Lower lobe of right lung (tissue), 2 donors: ENCODE data around the gene KIF16B. TPM values are rescaled to one million over a fixed set of nuclear protein-coding genes. Genes with fewer than 3 reads are reported as not detected.

Experiments used
- ATAC-seq, 2 donors: fragments of 200-7000 bp; cut with Tn5 transposase; one replicate each; pipeline ENCODE4 v1.9.1; 2020 to 2022; ENCODE audit warnings: mild to moderate bottlenecking in 2 of 2, moderate library complexity in 2 of 2
- DNase-seq: peaks from one replicate; pipeline ENCODE4 v3.0.0-alpha.2; 2020
- H3K27ac ChIP-seq: fragments of 200-600 bp; one replicate; pipeline ENCODE4 v1.8.0; 2022
- H3K27me3 ChIP-seq: fragments of 200-600 bp; one replicate; pipeline ENCODE4 v1.8.0; 2022; ENCODE audit warnings: low read depth
- H3K36me3 ChIP-seq: fragments of 200-600 bp; one replicate; pipeline ENCODE4 v1.8.0; 2022; ENCODE audit warnings: mild to moderate bottlenecking
- H3K4me1 ChIP-seq: fragments of 200-600 bp; one replicate; pipeline ENCODE4 v1.8.0; 2022
- H3K4me3 ChIP-seq: fragments of 200-600 bp; one replicate; pipeline ENCODE4 v1.8.0; 2022; ENCODE audit warnings: mild to moderate bottlenecking
- H3K9me3 ChIP-seq: fragments of 200-600 bp; one replicate; pipeline ENCODE4 v1.8.0; 2022
- CTCF ChIP-seq: fragments of 200-600 bp; IDR thresholded peaks from one replicate; pipeline ENCODE4 v1.8.0; 2022; ENCODE audit warnings: antibody characterized with exemption, mild to moderate bottlenecking
- intact Hi-C: fragments of 100-400 bp; cut with DNase I; formaldehyde crosslinking; loops from one replicate; pipeline ENCODE4 v1.11.0; 2022
- total RNA-seq: library from RNA; stranded (reverse); fragmentation: NEBNext Ultra II Directional; extraction: Animal tissue kit (Norgen Biotek cat#: 25700); gene quantifications from one replicate; pipeline ENCODE4 v1.2.1, GENCODE V29; 2021
- donor health status: DM: no; HTN: yes; CAD: no; lungs with severe emphysema.

The KIF16B gene
- total RNA-seq, 1 donor from 2014 or later = 25.1 TPM

GRCh38 chr20:16498526-16499253, 74.6 kb downstream of the KIF16B start:
- Histone ChIP-seq H3K36me3 (peaks cover 20% of the 10 kb centered on the region), H3K4me1 (no peaks in the 10 kb centered on the region), H3K4me3 (no peak overlapping the region), H3K27ac (no peak overlapping the region), H3K9me3 (no peaks in the 10 kb centered on the region), H3K27me3 (no peaks in the 10 kb centered on the region)
- DNase-seq (no peak), ATAC-seq (no peak)
- intact Hi-C loops = no loop called here
- TF ChIP-seq CTCF = no peak

GRCh38 chr20:16497896-16498295, 75.4 kb downstream of the KIF16B start:
- H3K9me3 ChIP-seq = no peaks in the 10 kb centered on the region
- peaks cover 20% of the 10 kb centered on the region for H3K36me3 ChIP-seq
- no peak overlapping the region for H3K4me3 ChIP-seq
- ATAC-seq (no peak), DNase-seq (no peak)
- TF ChIP-seq CTCF = no peak
- H3K4me1 ChIP-seq = no peaks in the 10 kb centered on the region
- H3K27ac ChIP-seq = no peak overlapping the region
- intact Hi-C loops = no loop called here
- H3K27me3 ChIP-seq = no peaks in the 10 kb centered on the region

GRCh38 chr20:16493486-16493885, 79.8 kb downstream of the KIF16B start:
- no peaks in the 10 kb centered on the region for H3K27me3 ChIP-seq
- H3K4me1 ChIP-seq = no peaks in the 10 kb centered on the region
- no peak for TF ChIP-seq CTCF
- peaks cover 32% of the 10 kb centered on the region for H3K36me3 ChIP-seq
- no peak overlapping the region for H3K27ac ChIP-seq
- DNase-seq (no peak), ATAC-seq (no peak)
- no peaks in the 10 kb centered on the region for H3K9me3 ChIP-seq
- no peak overlapping the region for H3K4me3 ChIP-seq
- intact Hi-C loops = no loop called here

GRCh38 chr20:16491294-16491905, 81.8 kb downstream of the KIF16B start:
- Histone ChIP-seq H3K4me1 (no peaks in the 10 kb centered on the region), H3K27ac (no peak overlapping the region), H3K36me3 (peaks cover 43% of the 10 kb centered on the region), H3K27me3 (no peaks in the 10 kb centered on the region), H3K9me3 (no peaks in the 10 kb centered on the region), H3K4me3 (no peak overlapping the region)
- DNase-seq = no peak
- no peak for TF ChIP-seq CTCF
- intact Hi-C loops = no loop called here
- peak; percentile 50 to 57 for ATAC-seq

- Histone ChIP-seq H3K4me1 (no peaks in the 10 kb centered on the region), H3K4me3 (no peak overlapping the region), H3K9me3 (no peaks in the 10 kb centered on the region), H3K27ac (no peak overlapping the region), H3K36me3 (peaks cover 37% of the 10 kb centered on the region), H3K27me3 (no peaks in the 10 kb centered on the region)
- TF ChIP-seq CTCF = no peak
- ATAC-seq (no peak), DNase-seq (no peak)
- intact Hi-C loops = no loop called here
These were observed 82.6 kb downstream of the KIF16B start for GRCh38 chr20:16490696-16491095.
